ENCODE measurements around the gene MYO16.

Gene MYO16

DNA sequence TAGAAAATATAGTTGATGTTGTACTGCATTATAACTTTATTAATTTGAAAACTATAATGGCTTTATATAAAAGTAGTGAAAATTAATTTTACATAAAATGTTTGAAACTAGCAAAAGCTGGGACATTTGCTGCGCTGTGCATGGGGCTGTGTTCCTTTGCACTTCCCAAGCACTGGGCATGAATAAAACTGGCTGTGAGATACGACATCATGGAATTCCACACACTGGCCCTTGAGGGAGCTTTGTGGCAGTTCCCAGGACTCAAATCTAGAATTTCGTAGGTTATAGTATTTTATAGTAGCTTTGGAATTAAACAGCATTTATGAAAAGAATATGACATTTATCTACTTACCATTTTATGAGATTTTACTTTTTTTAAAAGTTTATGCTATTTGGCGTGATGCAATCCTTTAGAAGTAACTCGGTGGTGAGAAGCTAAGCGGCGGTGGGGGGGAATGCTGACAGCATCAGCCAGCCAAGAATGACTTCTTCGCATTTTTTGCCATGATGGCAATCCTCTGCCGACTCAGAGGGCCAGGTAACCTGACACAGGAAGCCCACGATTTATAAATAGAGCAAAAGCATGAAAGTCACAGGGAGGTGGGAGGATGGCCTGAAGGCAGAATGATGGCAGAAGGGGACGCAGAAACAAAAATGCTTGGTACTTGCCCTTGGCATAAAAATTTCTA lies 553.5 kb downstream of the MYO16 start:
- Histone ChIP-seq H3K79me2 (ENCODE audit: control insufficient read depth, low read length) (no peaks in the 10 kb centered on the region), H3K36me3 (ENCODE audit: control insufficient read depth, low read length) (no peaks in the 10 kb centered on the region), H3K9me2 (replicated peaks; ENCODE audit: control insufficient read depth, low read length) (no peaks in the 10 kb centered on the region), H3K27ac (ENCODE audit: low read depth, low read length) (no peak overlapping the region), H3K4me3 (ENCODE audit: low read length) (no peak overlapping the region), H3K4me1 (ENCODE audit: control insufficient read depth, low read length) (no peaks in the 10 kb centered on the region), H3F3A (ENCODE audit: control insufficient read depth, insufficient read depth) (no peaks in the 10 kb centered on the region), H3K4me2 (ENCODE audit: low read length) (no peak overlapping the region), H4K20me1 (ENCODE audit: control insufficient read depth, insufficient read depth, low read depth, low read length) (no peaks in the 10 kb centered on the region), H3K9me3 (ENCODE audit: control insufficient read depth, insufficient read depth, low read length) (no peaks in the 10 kb centered on the region), H3K27me3 (ENCODE audit: control insufficient read depth, low read length) (no peaks in the 10 kb centered on the region)
- TF ChIP-seq, protein P1, sequence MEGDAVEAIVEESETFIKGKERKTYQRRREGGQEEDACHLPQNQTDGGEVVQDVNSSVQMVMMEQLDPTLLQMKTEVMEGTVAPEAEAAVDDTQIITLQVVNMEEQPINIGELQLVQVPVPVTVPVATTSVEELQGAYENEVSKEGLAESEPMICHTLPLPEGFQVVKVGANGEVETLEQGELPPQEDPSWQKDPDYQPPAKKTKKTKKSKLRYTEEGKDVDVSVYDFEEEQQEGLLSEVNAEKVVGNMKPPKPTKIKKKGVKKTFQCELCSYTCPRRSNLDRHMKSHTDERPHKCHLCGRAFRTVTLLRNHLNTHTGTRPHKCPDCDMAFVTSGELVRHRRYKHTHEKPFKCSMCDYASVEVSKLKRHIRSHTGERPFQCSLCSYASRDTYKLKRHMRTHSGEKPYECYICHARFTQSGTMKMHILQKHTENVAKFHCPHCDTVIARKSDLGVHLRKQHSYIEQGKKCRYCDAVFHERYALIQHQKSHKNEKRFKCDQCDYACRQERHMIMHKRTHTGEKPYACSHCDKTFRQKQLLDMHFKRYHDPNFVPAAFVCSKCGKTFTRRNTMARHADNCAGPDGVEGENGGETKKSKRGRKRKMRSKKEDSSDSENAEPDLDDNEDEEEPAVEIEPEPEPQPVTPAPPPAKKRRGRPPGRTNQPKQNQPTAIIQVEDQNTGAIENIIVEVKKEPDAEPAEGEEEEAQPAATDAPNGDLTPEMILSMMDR (IDR thresholded peaks at IDR 0.05; ENCODE audit: low read depth, low read length, poor library complexity, severe bottlenecking), result no peak
- TF ChIP-seq EZH2phosphoT487 (IDR thresholded peaks at IDR 0.05; ENCODE audit: borderline replicate concordance, low read length), result no peak

DNA sequence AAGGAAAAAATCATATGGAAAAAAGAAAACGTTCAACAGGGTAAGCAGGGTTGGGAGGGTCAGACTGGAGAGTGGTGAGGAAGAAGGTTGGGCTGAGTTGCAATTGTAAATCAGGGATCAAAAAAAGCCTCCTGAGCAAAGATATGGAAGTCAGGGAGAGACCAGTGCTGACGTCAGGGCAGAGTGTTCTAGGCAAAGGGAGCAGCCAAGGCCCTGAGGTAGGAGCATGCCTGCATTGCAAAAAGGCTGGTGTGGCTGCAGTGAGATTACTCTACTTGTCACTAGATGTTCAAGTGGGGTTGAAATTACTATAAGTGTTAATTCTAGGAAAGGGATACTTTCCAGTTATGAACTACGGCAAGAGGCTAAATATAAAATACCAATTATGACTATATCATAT lies 562.0 kb downstream of the MYO16 start:
- Histone ChIP-seq H3K4me2 (ENCODE audit: low read length) (no peak overlapping the region), H3K4me3 (ENCODE audit: low read length) (no peak overlapping the region), H3K79me2 (ENCODE audit: control insufficient read depth, low read length) (no peaks in the 10 kb centered on the region), H3K9me2 (replicated peaks; ENCODE audit: control insufficient read depth, low read length) (no peaks in the 10 kb centered on the region), H3K27me3 (ENCODE audit: control insufficient read depth, low read length) (no peaks in the 10 kb centered on the region), H3K9me3 (ENCODE audit: control insufficient read depth, insufficient read depth, low read length) (no peaks in the 10 kb centered on the region), H4K20me1 (ENCODE audit: control insufficient read depth, insufficient read depth, low read depth, low read length) (no peaks in the 10 kb centered on the region), H3K36me3 (ENCODE audit: control insufficient read depth, low read length) (no peaks in the 10 kb centered on the region), H3F3A (ENCODE audit: control insufficient read depth, insufficient read depth) (no peaks in the 10 kb centered on the region), H3K4me1 (ENCODE audit: control insufficient read depth, low read length) (no peaks in the 10 kb centered on the region), H3K27ac (ENCODE audit: low read depth, low read length) (no peak overlapping the region)
- TF ChIP-seq, protein P1 (IDR thresholded peaks at IDR 0.05; ENCODE audit: low read depth, low read length, poor library complexity, severe bottlenecking), result no peak
- no peak for TF ChIP-seq EZH2phosphoT487 (IDR thresholded peaks at IDR 0.05; ENCODE audit: borderline replicate concordance, low read length)

DNA sequence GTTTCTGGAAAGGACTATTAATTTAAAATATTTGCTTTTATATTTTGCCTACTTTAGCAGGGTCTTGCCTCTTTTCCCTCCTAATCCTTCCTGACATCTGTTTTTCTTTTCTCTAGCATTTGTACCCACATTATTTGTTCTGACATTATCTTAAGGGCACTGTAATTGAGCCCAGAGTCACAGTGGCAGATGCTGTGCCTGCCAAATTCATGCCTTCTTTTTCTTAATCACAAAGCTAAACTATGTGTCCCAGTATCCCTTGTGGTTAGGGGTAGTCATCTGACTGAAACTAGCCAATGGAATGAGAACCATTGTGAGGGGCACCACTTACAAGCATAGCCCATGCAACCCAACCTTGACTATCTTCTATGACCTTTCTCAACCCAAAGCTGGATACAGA lies 562.9 kb downstream of the MYO16 start:
- Histone ChIP-seq H3K9me2 (replicated peaks; ENCODE audit: control insufficient read depth, low read length) (no peaks in the 10 kb centered on the region), H3F3A (ENCODE audit: control insufficient read depth, insufficient read depth) (no peaks in the 10 kb centered on the region), H3K36me3 (ENCODE audit: control insufficient read depth, low read length) (no peaks in the 10 kb centered on the region), H3K27me3 (ENCODE audit: control insufficient read depth, low read length) (no peaks in the 10 kb centered on the region), H3K79me2 (ENCODE audit: control insufficient read depth, low read length) (no peaks in the 10 kb centered on the region), H4K20me1 (ENCODE audit: control insufficient read depth, insufficient read depth, low read depth, low read length) (no peaks in the 10 kb centered on the region), H3K9me3 (ENCODE audit: control insufficient read depth, insufficient read depth, low read length) (no peaks in the 10 kb centered on the region), H3K4me1 (ENCODE audit: control insufficient read depth, low read length) (no peaks in the 10 kb centered on the region), H3K27ac (ENCODE audit: low read depth, low read length) (no peak overlapping the region), H3K4me2 (ENCODE audit: low read length) (no peak overlapping the region), H3K4me3 (ENCODE audit: low read length) (no peak overlapping the region)
- no peak for TF ChIP-seq EZH2phosphoT487 (IDR thresholded peaks at IDR 0.05; ENCODE audit: borderline replicate concordance, low read length)
- TF ChIP-seq, protein P1 (IDR thresholded peaks at IDR 0.05; ENCODE audit: low read depth, low read length, poor library complexity, severe bottlenecking), result no peak
